NT2/D1 (cell line): ENCODE measurements around the gene ADSL.

Experiments used
- SUZ12 ChIP-seq: IDR thresholded peaks from 2 replicates; pipeline ENCODE4 v1.6.1; 2011; ENCODE audit not compliant: insufficient read length, insufficient read depth; ENCODE audit errors: extremely low read depth
- YY1 ChIP-seq: IDR thresholded peaks from 2 replicates; pipeline ENCODE4 v1.6.1; 2011; ENCODE audit not compliant: insufficient read length, insufficient read depth
- ZNF274 ChIP-seq: IDR thresholded peaks from 2 replicates; pipeline ENCODE4 v1.6.1; 2011; ENCODE audit warnings: mild to moderate bottlenecking, low read depth, low read length

DNA sequence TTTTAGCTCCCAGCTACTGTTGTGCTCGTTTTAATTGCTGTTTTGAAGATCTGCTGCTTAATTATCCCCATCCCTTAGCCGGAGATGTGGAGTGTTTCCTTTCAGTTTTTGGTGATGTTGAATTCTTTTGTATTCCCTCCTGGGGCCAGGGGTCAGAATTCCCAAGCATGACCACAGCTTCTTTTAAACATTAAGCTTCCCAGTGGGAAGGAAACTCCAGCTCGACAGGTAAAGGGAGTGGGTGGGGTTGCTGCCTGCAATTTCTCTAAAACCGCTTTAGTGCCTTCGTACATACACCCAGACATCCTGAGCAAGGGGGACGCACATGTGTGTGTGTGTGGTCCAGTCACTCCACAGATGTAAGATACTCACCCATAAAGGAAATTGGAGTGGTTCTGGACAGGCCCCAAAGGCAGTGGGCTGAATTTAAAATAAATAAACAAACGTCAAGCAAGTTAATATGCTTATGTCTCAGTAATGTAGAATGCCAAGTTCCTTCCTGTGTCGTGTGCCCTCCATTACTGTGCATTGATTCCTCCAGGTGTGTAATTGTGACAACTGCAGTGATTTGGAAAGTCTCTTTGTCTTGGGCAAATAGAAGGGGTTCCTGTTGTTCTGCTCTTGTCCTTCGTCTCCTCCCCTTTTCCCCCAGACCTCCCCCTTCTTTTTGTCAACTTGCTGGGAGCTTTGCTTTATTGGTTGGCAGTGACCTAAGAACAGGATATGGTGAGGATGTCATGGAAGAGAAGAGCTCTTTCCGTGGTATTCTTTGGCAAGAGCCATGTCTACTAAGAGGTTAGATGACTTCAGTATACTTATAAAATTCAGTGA, 19.2 kb upstream of the ADSL start:
- no peak for TF ChIP-seq SUZ12
- TF ChIP-seq ZNF274: no peak
- TF ChIP-seq YY1: no peak
